Measurements from ENCODE around the gene FBLIM1. TPM values are rescaled to one million over a fixed set of nuclear protein-coding genes. Genes with fewer than 3 reads are reported as not detected.
A peak's percentile ranks its signal among the peaks of the same experiment; 100 is the strongest.

FBLIM1 gene
- total RNA-seq, 3 donors from 2014 or later: 17.4 to 73.4 (median 42.6) TPM

DNA sequence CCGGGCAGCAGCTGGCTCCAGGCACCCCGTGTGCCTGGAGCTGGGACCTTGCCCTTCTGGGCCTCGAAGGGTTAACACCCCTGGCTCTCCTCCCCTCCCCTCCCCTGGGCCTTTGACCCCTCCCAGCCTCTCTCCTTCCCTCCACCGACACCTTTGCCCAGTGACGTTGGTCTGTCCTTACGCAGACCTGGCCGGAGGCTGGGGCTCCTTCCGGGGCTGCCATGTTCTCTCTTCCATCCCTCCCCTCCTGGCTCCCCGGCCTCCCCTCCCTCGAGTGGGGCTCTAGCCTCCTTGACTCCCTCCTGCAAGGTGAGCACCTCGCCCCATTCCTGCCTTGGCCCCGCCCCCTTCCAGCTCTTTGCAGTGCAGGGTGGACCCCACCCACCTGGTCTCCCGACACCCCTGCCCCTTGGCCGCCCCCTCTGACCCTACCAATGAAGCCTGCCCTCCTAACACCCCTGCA lies 16.2 kb upstream of the FBLIM1 start, which contains the start of gene TMEM82:
TSS of gene TMEM82 (plus strand) at position 161 of the 463 bp plus-strand sequence. CDS start at position 222, 61 bp downstream.
- H3K9me3 ChIP-seq: no peaks in the 10 kb centered on the region
- no peaks in the 10 kb centered on the region for H3K36me3 ChIP-seq
- intact Hi-C loops (cut with DNase I; ENCODE audit: low total_unique reads): loop anchor here (10.0 kb wide), 1 partner anchor 148 kb away; no protein-coding TSS in a partner anchor
- DNase-seq (ENCODE audit: low spot score in 2 of 2): no peak
- H3K4me3 ChIP-seq: no peak within 1 kb of the TSS
- no peaks in the 10 kb centered on the region for H3K4me1 ChIP-seq
- no peak for TF ChIP-seq POLR2A (IDR thresholded peaks at IDR 0.05)
- TF ChIP-seq, protein P1, sequence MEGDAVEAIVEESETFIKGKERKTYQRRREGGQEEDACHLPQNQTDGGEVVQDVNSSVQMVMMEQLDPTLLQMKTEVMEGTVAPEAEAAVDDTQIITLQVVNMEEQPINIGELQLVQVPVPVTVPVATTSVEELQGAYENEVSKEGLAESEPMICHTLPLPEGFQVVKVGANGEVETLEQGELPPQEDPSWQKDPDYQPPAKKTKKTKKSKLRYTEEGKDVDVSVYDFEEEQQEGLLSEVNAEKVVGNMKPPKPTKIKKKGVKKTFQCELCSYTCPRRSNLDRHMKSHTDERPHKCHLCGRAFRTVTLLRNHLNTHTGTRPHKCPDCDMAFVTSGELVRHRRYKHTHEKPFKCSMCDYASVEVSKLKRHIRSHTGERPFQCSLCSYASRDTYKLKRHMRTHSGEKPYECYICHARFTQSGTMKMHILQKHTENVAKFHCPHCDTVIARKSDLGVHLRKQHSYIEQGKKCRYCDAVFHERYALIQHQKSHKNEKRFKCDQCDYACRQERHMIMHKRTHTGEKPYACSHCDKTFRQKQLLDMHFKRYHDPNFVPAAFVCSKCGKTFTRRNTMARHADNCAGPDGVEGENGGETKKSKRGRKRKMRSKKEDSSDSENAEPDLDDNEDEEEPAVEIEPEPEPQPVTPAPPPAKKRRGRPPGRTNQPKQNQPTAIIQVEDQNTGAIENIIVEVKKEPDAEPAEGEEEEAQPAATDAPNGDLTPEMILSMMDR (IDR thresholded peaks at IDR 0.05): no peak
- TF ChIP-seq POLR2AphosphoS5 (IDR thresholded peaks at IDR 0.05): no peak
- H3K27ac ChIP-seq: no peak within 1 kb of the TSS
- no peaks in the 10 kb centered on the region for H3K27me3 ChIP-seq

DNA sequence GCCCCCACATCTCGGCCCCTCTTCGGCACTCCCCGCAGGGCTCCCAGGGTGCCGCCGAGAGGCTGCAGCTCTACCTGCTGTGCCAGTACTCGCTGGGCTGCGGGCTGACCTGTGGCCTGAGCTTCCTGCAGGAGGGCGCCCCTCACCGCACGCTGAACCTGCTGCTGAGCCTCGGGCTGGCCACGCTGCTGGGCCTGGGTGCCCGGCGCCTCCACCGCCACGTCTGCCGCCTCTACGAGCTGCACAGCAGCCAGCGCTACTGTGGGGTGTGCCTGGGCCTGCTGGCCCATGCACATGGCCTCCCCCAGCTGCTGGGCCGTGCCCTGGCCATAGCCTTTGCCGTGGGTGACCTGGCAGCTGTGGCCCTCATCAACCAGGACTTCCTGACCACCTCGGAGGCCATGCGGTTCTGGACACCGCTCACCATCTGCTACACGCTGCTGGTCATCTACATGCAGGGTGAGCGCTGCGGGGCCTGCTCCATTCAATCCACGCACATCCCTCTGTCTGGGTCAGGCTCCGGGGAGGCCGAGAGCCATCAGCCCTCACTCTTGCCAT lies 14.4 kb upstream of the FBLIM1 start:
- H3K4me1 ChIP-seq: no peaks in the 10 kb centered on the region
- no peak for DNase-seq (ENCODE audit: low spot score in 2 of 2)
- no peak overlapping the region for H3K27ac ChIP-seq
- intact Hi-C loops (cut with DNase I; ENCODE audit: low total_unique reads): loop anchor here (10.0 kb wide), 1 partner anchor 149 kb away; no protein-coding TSS in a partner anchor
- no peaks in the 10 kb centered on the region for H3K9me3 ChIP-seq
- H3K36me3 ChIP-seq: no peaks in the 10 kb centered on the region
- TF ChIP-seq POLR2AphosphoS5 (IDR thresholded peaks at IDR 0.05) (no peak), POLR2A (IDR thresholded peaks at IDR 0.05) (no peak)
- TF ChIP-seq, protein P1 (IDR thresholded peaks at IDR 0.05): no peak
- no peaks in the 10 kb centered on the region for H3K27me3 ChIP-seq
- no peak overlapping the region for H3K4me3 ChIP-seq

DNA sequence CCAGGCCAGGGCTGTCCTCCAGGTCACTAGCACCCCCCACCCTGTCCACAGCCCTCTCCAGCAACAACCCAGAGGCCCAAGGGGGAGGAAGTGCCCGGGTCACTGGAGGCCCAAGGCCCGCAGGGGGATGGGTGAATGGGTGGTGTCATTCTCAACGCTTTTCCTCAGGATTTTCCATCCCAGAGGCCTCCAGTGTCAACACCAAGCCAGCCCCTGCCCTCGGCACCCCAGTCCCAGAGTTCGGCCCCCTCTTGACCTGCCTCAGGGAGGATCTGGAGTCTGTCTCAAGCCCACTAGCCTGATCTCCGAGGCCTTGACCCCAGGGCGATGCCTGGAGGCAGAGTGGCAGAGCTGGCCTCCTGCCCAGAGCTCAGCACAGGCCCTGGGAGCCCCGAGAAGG lies 11.2 kb upstream of the FBLIM1 start:
- H3K36me3 ChIP-seq: no peaks in the 10 kb centered on the region
- intact Hi-C loops (cut with DNase I; ENCODE audit: low total_unique reads): loop anchor here (10.0 kb wide), 1 partner anchor 153 kb away; no protein-coding TSS in a partner anchor
- H3K4me3 ChIP-seq: no peak overlapping the region
- H3K27ac ChIP-seq: no peak overlapping the region
- no peak for TF ChIP-seq POLR2AphosphoS5 (IDR thresholded peaks at IDR 0.05)
- H3K27me3 ChIP-seq: no peaks in the 10 kb centered on the region
- DNase-seq (ENCODE audit: low spot score in 2 of 2): no peak
- no peaks in the 10 kb centered on the region for H3K4me1 ChIP-seq
- H3K9me3 ChIP-seq: no peaks in the 10 kb centered on the region

DNA sequence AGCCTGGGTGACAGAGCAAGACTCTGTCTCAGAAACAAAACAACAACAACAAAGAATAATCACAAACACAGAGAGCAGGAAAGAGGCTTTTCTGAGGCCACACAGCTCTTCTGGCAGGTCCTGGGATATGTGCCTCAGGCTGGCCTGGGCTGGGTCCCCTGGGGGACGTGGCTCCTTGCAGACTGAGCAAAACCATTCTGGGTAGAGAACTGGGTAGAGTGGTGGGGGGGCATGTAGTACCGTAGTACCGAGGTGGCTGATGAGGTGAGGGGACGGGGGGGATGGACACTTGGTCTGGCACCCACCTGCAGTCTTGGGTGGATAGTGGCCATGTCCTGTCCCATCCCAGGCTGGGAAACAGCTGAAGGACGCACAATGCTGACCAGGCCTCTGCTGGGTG lies 10.3 kb upstream of the FBLIM1 start:
- Histone ChIP-seq H3K27me3 (no peaks in the 10 kb centered on the region), H3K4me1 (no peaks in the 10 kb centered on the region), H3K27ac (no peak overlapping the region), H3K4me3 (no peak overlapping the region), H3K36me3 (no peaks in the 10 kb centered on the region), H3K9me3 (no peaks in the 10 kb centered on the region)
- no peak for DNase-seq (ENCODE audit: low spot score in 2 of 2)
- TF ChIP-seq, protein P1 (IDR thresholded peaks at IDR 0.05): no peak
- TF ChIP-seq POLR2AphosphoS5 (IDR thresholded peaks at IDR 0.05) (no peak), POLR2A (IDR thresholded peaks at IDR 0.05) (no peak)
- intact Hi-C loops (cut with DNase I; ENCODE audit: low total_unique reads): loop anchor here (10.0 kb wide), 1 partner anchor 153 kb away; no protein-coding TSS in a partner anchor

DNA sequence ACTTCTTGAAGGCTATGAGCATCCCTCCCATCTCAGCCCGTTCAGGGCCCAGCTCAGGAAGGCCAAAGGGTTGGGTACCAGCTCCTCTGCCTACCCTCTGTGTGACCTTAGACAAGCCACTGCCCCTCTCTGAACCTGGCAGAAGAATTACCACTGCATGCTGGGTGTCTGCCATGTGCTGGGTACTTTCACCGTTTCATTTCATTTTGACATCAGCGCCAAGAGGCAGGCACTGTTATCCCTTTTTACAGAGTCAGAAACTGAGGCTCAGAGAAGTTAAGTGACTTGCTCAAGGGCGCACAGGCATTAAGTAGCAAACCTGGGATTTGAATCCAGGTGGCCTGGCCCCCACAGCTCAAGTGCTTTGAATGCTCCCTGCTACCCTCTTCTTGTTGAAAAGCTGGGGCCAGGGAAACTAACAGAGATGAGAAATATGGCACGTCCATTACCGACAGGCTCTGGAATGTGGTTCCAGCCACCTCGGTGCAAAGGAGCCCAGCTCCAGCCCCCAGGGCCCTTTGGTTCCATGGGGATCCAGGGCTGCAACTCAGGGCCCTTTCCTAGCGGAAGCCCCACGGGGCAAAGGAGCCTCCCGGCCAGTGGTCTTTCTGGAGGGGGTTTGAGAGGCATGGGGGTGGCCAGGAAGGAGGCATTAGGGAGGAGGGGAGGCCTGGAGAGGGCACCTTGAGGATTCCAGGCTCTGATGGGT lies 9.8 kb upstream of the FBLIM1 start:
- no peaks in the 10 kb centered on the region for H3K4me1 ChIP-seq

More for the DNA sequence above, 9.8 kb upstream of the FBLIM1 start:
- TF ChIP-seq POLR2AphosphoS5 (IDR thresholded peaks at IDR 0.05) (no peak), POLR2A (IDR thresholded peaks at IDR 0.05) (no peak)
- TF ChIP-seq, protein P1 (IDR thresholded peaks at IDR 0.05): no peak
- Histone ChIP-seq H3K4me3 (no peak overlapping the region), H3K27ac (peak overlapping the region in 1 of 2 donors; percentile 38), H3K27me3 (no peaks in the 10 kb centered on the region), H3K36me3 (no peaks in the 10 kb centered on the region), H3K9me3 (no peaks in the 10 kb centered on the region)
- no peak for DNase-seq (ENCODE audit: low spot score in 2 of 2)
- intact Hi-C loops (cut with DNase I; ENCODE audit: low total_unique reads): loop anchor here (10.0 kb wide), 1 partner anchor 154 kb away; no protein-coding TSS in a partner anchor

All from breast epithelium (tissue), 4 donors.